HL-60 (cell line): ENCODE data around the gene NR5A2.

Experiments used
- DNase-seq, 2 experiments: peaks; one replicate each; pipeline ENCODE4 v3.0.0-alpha.2; 2010 to 2020; ENCODE audit warnings: low read depth in 1 of 2, low spot score in 1 of 2
- H3K27ac ChIP-seq: fragments of 250-450 bp; sonication (Bioruptor Pico); replicated peaks from 2 replicates; pipeline ENCODE4 v1.5.1; 2020; ENCODE audit warnings: mild to moderate bottlenecking, moderate library complexity
- H3K27me3 ChIP-seq: fragments of 250-450 bp; sonication (Bioruptor Pico); 2 replicates; pipeline ENCODE4 v1.5.1; 2021; ENCODE audit warnings: mild to moderate bottlenecking, moderate library complexity; ENCODE audit not compliant: insufficient read depth, poor library complexity, severe bottlenecking
- H3K4me3 ChIP-seq: replicated peaks from 2 replicates; pipeline ENCODE4 v1.5.1; 2011; ENCODE audit warnings: mild to moderate bottlenecking, control low read depth, low read length; ENCODE audit not compliant: insufficient read depth
- GABPA ChIP-seq: IDR thresholded peaks from 2 replicates; pipeline ENCODE4 v1.6.1; 2012; ENCODE audit warnings: low read depth
- POLR2AphosphoS5 ChIP-seq: IDR thresholded peaks from 2 replicates; pipeline ENCODE4 v1.6.1; 2012; ENCODE audit warnings: low read depth
- SPI1 ChIP-seq: IDR thresholded peaks from 2 replicates; pipeline ENCODE4 v1.6.1; 2012; ENCODE audit warnings: low read depth, mild to moderate bottlenecking, borderline replicate concordance
- TF ChIP-seq, protein P1 (sequence below): IDR thresholded peaks from 2 replicates; pipeline ENCODE4 v1.6.1; 2012; ENCODE audit warnings: low read depth; ENCODE audit not compliant: insufficient replicate concordance
- TF ChIP-seq, protein P2 (sequence below): IDR thresholded peaks from one replicate; pipeline ENCODE4 v1.5.1; 2011; ENCODE audit warnings: low read length, control low read depth, inconsistent platforms; ENCODE audit not compliant: insufficient read depth

Gene NR5A2

DNA sequence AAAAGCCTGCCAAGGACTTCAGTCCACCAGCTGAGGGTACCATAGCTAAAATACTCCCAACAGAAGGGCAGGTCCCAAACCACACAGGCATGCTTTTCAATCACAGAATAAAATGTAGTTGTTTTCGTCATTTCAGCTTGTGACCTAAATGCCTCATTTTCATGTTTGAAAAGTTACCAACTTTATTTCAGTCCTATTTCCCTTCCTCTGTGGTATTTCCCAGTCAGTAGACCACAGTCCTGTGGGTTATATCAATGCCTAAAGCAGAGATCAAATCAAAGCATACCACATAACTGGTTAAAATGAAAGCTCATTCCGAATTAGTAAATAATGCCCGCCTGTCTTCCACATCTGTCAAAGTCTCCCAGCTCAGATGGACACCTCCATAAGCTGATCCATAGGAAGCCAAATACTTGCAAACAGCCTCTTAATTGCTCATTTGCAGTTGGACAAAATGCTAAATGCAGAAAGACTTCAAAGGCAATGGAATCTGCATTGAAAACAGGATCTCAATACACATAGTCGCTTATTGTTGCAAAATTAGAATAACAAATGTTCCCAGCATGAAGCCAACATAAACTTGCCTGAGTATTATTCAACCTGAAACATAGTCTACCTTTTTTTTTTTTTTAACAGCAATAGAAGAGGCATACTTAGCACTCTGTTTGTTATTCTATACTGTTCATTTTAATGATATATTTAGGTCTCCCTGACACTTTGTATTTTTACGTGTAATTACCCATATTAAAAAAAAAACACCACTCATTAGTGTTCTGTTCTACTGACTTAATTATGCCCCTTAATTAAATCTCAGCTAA lies 53.9 kb downstream of the NR5A2 start:
- peaks cover 11% of the 10 kb centered on the region for H3K27me3 ChIP-seq
- no peak overlapping the region for H3K27ac ChIP-seq
- H3K4me3 ChIP-seq: no peak overlapping the region
- no peak for DNase-seq
- TF ChIP-seq, protein P1, sequence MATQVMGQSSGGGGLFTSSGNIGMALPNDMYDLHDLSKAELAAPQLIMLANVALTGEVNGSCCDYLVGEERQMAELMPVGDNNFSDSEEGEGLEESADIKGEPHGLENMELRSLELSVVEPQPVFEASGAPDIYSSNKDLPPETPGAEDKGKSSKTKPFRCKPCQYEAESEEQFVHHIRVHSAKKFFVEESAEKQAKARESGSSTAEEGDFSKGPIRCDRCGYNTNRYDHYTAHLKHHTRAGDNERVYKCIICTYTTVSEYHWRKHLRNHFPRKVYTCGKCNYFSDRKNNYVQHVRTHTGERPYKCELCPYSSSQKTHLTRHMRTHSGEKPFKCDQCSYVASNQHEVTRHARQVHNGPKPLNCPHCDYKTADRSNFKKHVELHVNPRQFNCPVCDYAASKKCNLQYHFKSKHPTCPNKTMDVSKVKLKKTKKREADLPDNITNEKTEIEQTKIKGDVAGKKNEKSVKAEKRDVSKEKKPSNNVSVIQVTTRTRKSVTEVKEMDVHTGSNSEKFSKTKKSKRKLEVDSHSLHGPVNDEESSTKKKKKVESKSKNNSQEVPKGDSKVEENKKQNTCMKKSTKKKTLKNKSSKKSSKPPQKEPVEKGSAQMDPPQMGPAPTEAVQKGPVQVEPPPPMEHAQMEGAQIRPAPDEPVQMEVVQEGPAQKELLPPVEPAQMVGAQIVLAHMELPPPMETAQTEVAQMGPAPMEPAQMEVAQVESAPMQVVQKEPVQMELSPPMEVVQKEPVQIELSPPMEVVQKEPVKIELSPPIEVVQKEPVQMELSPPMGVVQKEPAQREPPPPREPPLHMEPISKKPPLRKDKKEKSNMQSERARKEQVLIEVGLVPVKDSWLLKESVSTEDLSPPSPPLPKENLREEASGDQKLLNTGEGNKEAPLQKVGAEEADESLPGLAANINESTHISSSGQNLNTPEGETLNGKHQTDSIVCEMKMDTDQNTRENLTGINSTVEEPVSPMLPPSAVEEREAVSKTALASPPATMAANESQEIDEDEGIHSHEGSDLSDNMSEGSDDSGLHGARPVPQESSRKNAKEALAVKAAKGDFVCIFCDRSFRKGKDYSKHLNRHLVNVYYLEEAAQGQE: no peak
- TF ChIP-seq GABPA (no peak), SPI1 (no peak), POLR2AphosphoS5 (no peak)
- TF ChIP-seq, protein P2, sequence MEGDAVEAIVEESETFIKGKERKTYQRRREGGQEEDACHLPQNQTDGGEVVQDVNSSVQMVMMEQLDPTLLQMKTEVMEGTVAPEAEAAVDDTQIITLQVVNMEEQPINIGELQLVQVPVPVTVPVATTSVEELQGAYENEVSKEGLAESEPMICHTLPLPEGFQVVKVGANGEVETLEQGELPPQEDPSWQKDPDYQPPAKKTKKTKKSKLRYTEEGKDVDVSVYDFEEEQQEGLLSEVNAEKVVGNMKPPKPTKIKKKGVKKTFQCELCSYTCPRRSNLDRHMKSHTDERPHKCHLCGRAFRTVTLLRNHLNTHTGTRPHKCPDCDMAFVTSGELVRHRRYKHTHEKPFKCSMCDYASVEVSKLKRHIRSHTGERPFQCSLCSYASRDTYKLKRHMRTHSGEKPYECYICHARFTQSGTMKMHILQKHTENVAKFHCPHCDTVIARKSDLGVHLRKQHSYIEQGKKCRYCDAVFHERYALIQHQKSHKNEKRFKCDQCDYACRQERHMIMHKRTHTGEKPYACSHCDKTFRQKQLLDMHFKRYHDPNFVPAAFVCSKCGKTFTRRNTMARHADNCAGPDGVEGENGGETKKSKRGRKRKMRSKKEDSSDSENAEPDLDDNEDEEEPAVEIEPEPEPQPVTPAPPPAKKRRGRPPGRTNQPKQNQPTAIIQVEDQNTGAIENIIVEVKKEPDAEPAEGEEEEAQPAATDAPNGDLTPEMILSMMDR: no peak

DNA sequence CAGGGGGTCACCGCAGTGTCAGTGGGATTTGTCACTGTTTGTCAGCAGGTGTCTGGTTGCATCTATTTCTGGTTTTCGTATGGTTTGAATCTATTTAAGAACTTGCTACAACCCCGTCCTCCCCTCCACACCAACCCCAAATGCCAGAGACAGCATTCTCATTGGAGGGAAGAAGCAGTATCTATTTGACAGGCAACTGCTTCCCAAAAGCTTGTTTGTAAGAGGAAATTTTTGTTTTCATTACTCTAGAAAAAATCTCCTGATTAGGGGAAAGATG lies 54.4 kb downstream of the NR5A2 start:
- Histone ChIP-seq H3K27me3 (peaks cover 11% of the 10 kb centered on the region), H3K4me3 (no peak overlapping the region), H3K27ac (no peak overlapping the region)
- TF ChIP-seq, protein P2: no peak
- TF ChIP-seq GABPA (no peak), POLR2AphosphoS5 (no peak), SPI1 (no peak)
- TF ChIP-seq, protein P1: no peak
- no peak for DNase-seq

DNA sequence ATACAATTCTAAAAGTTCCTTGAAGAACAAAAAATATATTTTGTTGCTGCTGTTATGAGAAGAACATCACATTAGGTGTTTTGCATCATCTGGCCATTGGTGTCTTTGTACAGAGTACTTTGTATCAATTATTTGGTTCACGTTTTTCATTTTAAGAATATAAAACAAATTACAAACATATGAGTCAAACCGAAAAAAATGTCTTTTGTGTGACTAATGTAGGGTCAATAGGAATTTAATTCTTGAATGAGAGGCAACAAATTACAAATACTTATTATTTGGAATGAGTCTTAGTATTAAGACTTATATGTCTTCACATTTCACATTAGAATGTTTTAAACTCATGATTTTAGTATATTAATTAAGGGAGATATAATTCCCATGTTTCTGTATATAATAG lies 54.8 kb downstream of the NR5A2 start:
- TF ChIP-seq, protein P2: no peak
- TF ChIP-seq SPI1: no peak
- TF ChIP-seq POLR2AphosphoS5: no peak
- TF ChIP-seq, protein P1: no peak
- no peak for TF ChIP-seq GABPA
- peaks cover 11% of the 10 kb centered on the region for H3K27me3 ChIP-seq
- no peak overlapping the region for H3K4me3 ChIP-seq
- no peak for DNase-seq
- H3K27ac ChIP-seq: no peak overlapping the region
